Measurements from ENCODE around the gene RAB36.

- TF ChIP-seq POLR2A (IDR thresholded peaks at IDR 0.05; ENCODE audit: low read length) (no peak), GATA1 (IDR thresholded peaks at IDR 0.05; ENCODE audit: low read depth, low read length) (no peak)
Observed at GRCh38 chr22:23192133-23192532, 46.9 kb downstream of the RAB36 start.

All from erythroblast (primary cell).